Activated naive CD8-positive, alpha-beta T cell treated with anti-CD3 and anti-CD28 coated beads, Interleukin-2, amount 50 U/mL, for 24 hours (primary cell): ENCODE measurements around the gene KANK3.
"Not testable (repeated sequence)": the region's sequence is repeated elsewhere in the genome, so short reads cannot be mapped to it uniquely, and the experiment has no call there.

Source experiments
- ATAC-seq: fragments of 150-1000 bp; cut with Tn5 transposase; one replicate; pipeline ENCODE4 v1.10.0; 2021
- DNase-seq: peaks from one replicate; pipeline ENCODE4 v3.0.0; 2021
- H3K27ac Mint-ChIP-seq: one replicate; pipeline ENCODE4 v1.8.0; 2021; ENCODE audit warnings: mild to moderate bottlenecking, mixed read lengths
- H3K27me3 Mint-ChIP-seq: one replicate; pipeline ENCODE4 v1.8.0; 2021; ENCODE audit warnings: mixed read lengths
- H3K36me3 Mint-ChIP-seq: one replicate; pipeline ENCODE4 v1.8.0; 2021; ENCODE audit warnings: low read depth, mixed read lengths
- H3K4me1 Mint-ChIP-seq: one replicate; pipeline ENCODE4 v1.8.0; 2021; ENCODE audit warnings: mixed read lengths
- H3K4me3 Mint-ChIP-seq: one replicate; pipeline ENCODE4 v1.8.0; 2021; ENCODE audit warnings: mild to moderate bottlenecking, moderate library complexity, mixed read lengths
- H3K9me3 Mint-ChIP-seq: one replicate; pipeline ENCODE4 v1.8.0; 2021; ENCODE audit warnings: mixed read lengths

KANK3 gene

GRCh38 chr19:8320564-8321066 lies 22.4 kb downstream of the KANK3 start:
- Mint-ChIP-seq H3K27me3 (no peaks in the 10 kb centered on the region), H3K36me3 (peaks cover 43% of the 10 kb centered on the region), H3K27ac (peak overlapping the region; percentile 96), H3K4me1 (peaks cover 32% of the 10 kb centered on the region), H3K9me3 (no peaks in the 10 kb centered on the region), H3K4me3 (peak overlapping the region; percentile 99)
- ATAC-seq = no peak
- peak; percentile 19 for DNase-seq

GRCh38 chr19:8319807-8320520 lies 23.1 kb downstream of the KANK3 start:
- Mint-ChIP-seq H3K9me3 (no peaks in the 10 kb centered on the region), H3K27ac (peak overlapping the region; percentile 96), H3K36me3 (peaks cover 50% of the 10 kb centered on the region), H3K27me3 (no peaks in the 10 kb centered on the region), H3K4me1 (peaks cover 32% of the 10 kb centered on the region), H3K4me3 (peak overlapping the region; percentile 99)
- ATAC-seq = no peak
- DNase-seq = no peak

GRCh38 chr19:8318835-8319234 lies 24.2 kb downstream of the KANK3 start:
- H3K4me3 Mint-ChIP-seq, H3K27me3 Mint-ChIP-seq, H3K27ac Mint-ChIP-seq, DNase-seq, ATAC-seq, H3K9me3 Mint-ChIP-seq: not testable (repeated sequence)
- Mint-ChIP-seq H3K4me1 (peaks cover 32% of the 10 kb centered on the region), H3K36me3 (peaks cover 50% of the 10 kb centered on the region)

GRCh38 chr19:8316351-8317125 lies 26.5 kb downstream of the KANK3 start:
- Mint-ChIP-seq H3K27me3 (no peaks in the 10 kb centered on the region), H3K4me3 (no peak overlapping the region), H3K4me1 (peaks cover 19% of the 10 kb centered on the region), H3K9me3 (no peaks in the 10 kb centered on the region), H3K36me3 (peaks cover 30% of the 10 kb centered on the region), H3K27ac (no peak overlapping the region)
- no peak for DNase-seq
- ATAC-seq = no peak

- not testable (repeated sequence) for H3K27ac Mint-ChIP-seq, ATAC-seq, H3K27me3 Mint-ChIP-seq, DNase-seq, H3K9me3 Mint-ChIP-seq, H3K4me3 Mint-ChIP-seq
- Mint-ChIP-seq H3K4me1 (peaks cover 13% of the 10 kb centered on the region), H3K36me3 (peaks cover 26% of the 10 kb centered on the region)
Observed at GRCh38 chr19:8314981-8315640, 28.0 kb downstream of the KANK3 start.

- no peak overlapping the region for H3K27ac Mint-ChIP-seq
- no peaks in the 10 kb centered on the region for H3K9me3 Mint-ChIP-seq
- no peak overlapping the region for H3K4me3 Mint-ChIP-seq
- H3K4me1 Mint-ChIP-seq = peaks cover 21% of the 10 kb centered on the region
- H3K27me3 Mint-ChIP-seq = no peaks in the 10 kb centered on the region
- H3K36me3 Mint-ChIP-seq = peaks cover 28% of the 10 kb centered on the region
- no peak for ATAC-seq
- DNase-seq = no peak
Observed at GRCh38 chr19:8311461-8312260, 31.4 kb downstream of the KANK3 start.

GRCh38 chr19:8310342-8311055 lies 32.6 kb downstream of the KANK3 start:
- Mint-ChIP-seq H3K4me3 (no peak overlapping the region), H3K27me3 (no peaks in the 10 kb centered on the region), H3K27ac (no peak overlapping the region), H3K9me3 (no peaks in the 10 kb centered on the region), H3K36me3 (peaks cover 29% of the 10 kb centered on the region), H3K4me1 (peaks cover 27% of the 10 kb centered on the region)
- no peak for ATAC-seq
- DNase-seq = no peak

GRCh38 chr19:8308891-8309291 lies 34.2 kb downstream of the KANK3 start:
- DNase-seq = peak; percentile 8
- H3K4me1 Mint-ChIP-seq = peaks cover 30% of the 10 kb centered on the region
- no peaks in the 10 kb centered on the region for H3K9me3 Mint-ChIP-seq
- peak overlapping the region; percentile 96 for H3K27ac Mint-ChIP-seq
- H3K36me3 Mint-ChIP-seq = peaks cover 28% of the 10 kb centered on the region
- ATAC-seq = no peak
- H3K27me3 Mint-ChIP-seq = no peaks in the 10 kb centered on the region
- H3K4me3 Mint-ChIP-seq = peak overlapping the region; percentile 97

- Mint-ChIP-seq H3K4me1 (peaks cover 30% of the 10 kb centered on the region), H3K27me3 (no peaks in the 10 kb centered on the region), H3K4me3 (peak within 1 kb of the TSS; percentile 97), H3K36me3 (peaks cover 28% of the 10 kb centered on the region), H3K9me3 (no peaks in the 10 kb centered on the region), H3K27ac (peak within 1 kb of the TSS; percentile 96)
- DNase-seq = peak; percentile 89
- peak; percentile 94 for ATAC-seq
Observed at GRCh38 chr19:8307965-8308866, 34.8 kb downstream of the KANK3 start, which contains the start of gene CD320. TSS of gene CD320 (minus strand) at chr19:8308358. CDS start at chr19:8308290, 68 bp downstream.

- ATAC-seq (no peak), DNase-seq (peak; percentile 6)
- no peaks in the 10 kb centered on the region for H3K27me3 Mint-ChIP-seq
- H3K27ac Mint-ChIP-seq = peak overlapping the region; percentile 96
- peaks cover 28% of the 10 kb centered on the region for H3K36me3 Mint-ChIP-seq
- H3K4me3 Mint-ChIP-seq = peak overlapping the region; percentile 97
- no peaks in the 10 kb centered on the region for H3K9me3 Mint-ChIP-seq
- H3K4me1 Mint-ChIP-seq = peaks cover 30% of the 10 kb centered on the region
Observed at GRCh38 chr19:8307400-8307964, 35.6 kb downstream of the KANK3 start.

- no peaks in the 10 kb centered on the region for H3K9me3 Mint-ChIP-seq
- DNase-seq = peak; percentile 2
- no peak for ATAC-seq
- H3K4me1 Mint-ChIP-seq = peaks cover 30% of the 10 kb centered on the region
- H3K36me3 Mint-ChIP-seq = peaks cover 30% of the 10 kb centered on the region
- H3K27me3 Mint-ChIP-seq = no peaks in the 10 kb centered on the region
- H3K4me3 Mint-ChIP-seq = peak overlapping the region; percentile 97
- peak overlapping the region; percentile 96 for H3K27ac Mint-ChIP-seq
Observed at GRCh38 chr19:8306235-8307054, 36.6 kb downstream of the KANK3 start.

- Mint-ChIP-seq H3K4me3 (no peak overlapping the region), H3K27ac (peak overlapping the region; percentile 96)
Observed at GRCh38 chr19:8305798-8306197, 37.3 kb downstream of the KANK3 start.

More at GRCh38 chr19:8305798-8306197, 37.3 kb downstream of the KANK3 start:
- DNase-seq = peak; percentile 1
- no peaks in the 10 kb centered on the region for H3K9me3 Mint-ChIP-seq
- no peak for ATAC-seq
- peaks cover 26% of the 10 kb centered on the region for H3K36me3 Mint-ChIP-seq
- H3K4me1 Mint-ChIP-seq = peaks cover 30% of the 10 kb centered on the region
- no peaks in the 10 kb centered on the region for H3K27me3 Mint-ChIP-seq
